HEK293 (cell line): ENCODE data around the gene ZBTB8A.

ENCODE experiments used
- REST ChIP-seq: fragments of 450-650 bp; formaldehyde crosslinking; IDR thresholded peaks from 2 replicates; pipeline ENCODE4 v1.5.1; 2016; ENCODE audit warnings: missing biosample characterization, missing genetic modification characterization
- ZNF221 ChIP-seq: fragments of 450-650 bp; formaldehyde crosslinking; IDR thresholded peaks from 2 replicates; pipeline ENCODE4 v1.5.1; 2017; ENCODE audit warnings: missing biosample characterization, missing genetic modification characterization, borderline replicate concordance
- ZNF830 ChIP-seq: fragments of 450-650 bp; IDR thresholded peaks from 2 replicates; pipeline ENCODE4 v1.5.0; 2018; ENCODE audit warnings: missing biosample characterization, missing genetic modification characterization, low read depth, mild to moderate bottlenecking, moderate library complexity

DNA sequence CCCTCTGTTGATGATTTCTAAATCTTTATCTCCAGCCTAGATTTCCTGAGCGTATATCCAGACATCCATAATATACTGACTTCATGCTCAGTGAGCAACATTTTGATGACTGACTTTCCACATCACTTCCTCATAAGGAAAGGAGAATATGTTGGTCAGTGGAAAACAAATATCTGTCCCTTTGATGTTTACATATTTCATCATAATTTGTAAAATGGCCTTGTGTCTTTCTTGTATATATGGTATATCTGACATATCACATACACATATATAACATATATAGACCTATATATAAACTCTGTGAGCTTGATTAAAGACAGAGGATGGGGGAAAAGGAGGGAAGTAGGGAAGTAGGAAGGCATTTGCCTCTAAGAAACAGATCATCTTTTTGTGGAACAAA lies 18.6 kb downstream of the ZBTB8A start:
- TF ChIP-seq ZNF830 (no peak), REST (tag by site-specific recombination) (no peak), ZNF221 (tag by site-specific recombination) (no peak)
